ENCODE measurements around the gene FAM13C.

Gene FAM13C

GRCh38 chr10:59290448-59290847 lies 71.9 kb downstream of the FAM13C start (continued):
- TF ChIP-seq ZSCAN18 (tag by site-specific recombination; IDR thresholded peaks at IDR 0.05) (no peak), HIC1 (tag by site-specific recombination; IDR thresholded peaks at IDR 0.05) (no peak), ZNF114 (tag by site-specific recombination; IDR thresholded peaks at IDR 0.05) (no peak)

- Histone ChIP-seq H3K9me3 (ENCODE audit: control insufficient read depth, insufficient read depth, low read depth, low read length) (no peaks in the 10 kb centered on the region), H3K27ac (ENCODE audit: extremely low read depth, low read depth, low read length) (no peak overlapping the region), H3K36me3 (ENCODE audit: control insufficient read depth in 2 of 2, insufficient read depth in 1 of 2, low read length in 2 of 2) (no peaks in the 10 kb centered on the region), H3K4me3 (ENCODE audit: low read depth, low read length) (no peak overlapping the region), H3K4me1 (ENCODE audit: control insufficient read depth, insufficient read depth, low read length) (no peaks in the 10 kb centered on the region)
- TF ChIP-seq ZNF48 (tag by site-specific recombination; IDR thresholded peaks at IDR 0.05) (no peak), ZNF362 (tag by site-specific recombination; IDR thresholded peaks at IDR 0.05) (no peak), ZBTB26 (tag by site-specific recombination; optimal IDR thresholded peaks at IDR 0.05) (no peak), ZNF214 (tag by site-specific recombination; IDR thresholded peaks at IDR 0.05; ENCODE audit: borderline replicate concordance) (no peak), ZNF266 (tag by site-specific recombination; IDR thresholded peaks at IDR 0.05; ENCODE audit: low read depth) (no peak)
- POLR2A ChIA-PET = no interaction called here
- CTCF ChIA-PET = no interaction called here
Observed at GRCh38 chr10:59289853-59290252, 72.5 kb downstream of the FAM13C start.

GRCh38 chr10:59287587-59288255 lies 74.6 kb downstream of the FAM13C start:
- ChIA-PET POLR2A (no interaction called here), CTCF (no interaction called here)
- TF ChIP-seq ZNF248 (tag by site-specific recombination; IDR thresholded peaks at IDR 0.05) (no peak), ZNF514 (tag by site-specific recombination; IDR thresholded peaks at IDR 0.05) (no peak), ZNF26 (tag by site-specific recombination; IDR thresholded peaks at IDR 0.05) (no peak), SCRT1 (tag by site-specific recombination; IDR thresholded peaks at IDR 0.05; ENCODE audit: borderline replicate concordance) (no peak), ZNF558 (tag by site-specific recombination; IDR thresholded peaks at IDR 0.05) (no peak), MYNN (tag by site-specific recombination; IDR thresholded peaks at IDR 0.05; ENCODE audit: borderline replicate concordance) (no peak), ZEB2 (tag by site-specific recombination; IDR thresholded peaks at IDR 0.05) (no peak), TCF7L2 (IDR thresholded peaks at IDR 0.05; ENCODE audit: borderline replicate concordance, low read depth, low read length) (no peak), ZNF610 (tag by site-specific recombination; IDR thresholded peaks at IDR 0.05; ENCODE audit: borderline replicate concordance) (no peak), ZNF544 (tag by site-specific recombination; IDR thresholded peaks at IDR 0.05) (no peak), ZNF362 (tag by site-specific recombination; IDR thresholded peaks at IDR 0.05) (no peak), ZBTB17 (tag by site-specific recombination; IDR thresholded peaks at IDR 0.05) (no peak), ZNF548 (tag by site-specific recombination; IDR thresholded peaks at IDR 0.05) (no peak)
- Histone ChIP-seq H3K36me3 (ENCODE audit: control insufficient read depth in 2 of 2, insufficient read depth in 1 of 2, low read length in 2 of 2) (no peaks in the 10 kb centered on the region), H3K9me3 (ENCODE audit: control insufficient read depth, insufficient read depth, low read depth, low read length) (no peaks in the 10 kb centered on the region), H3K4me3 (ENCODE audit: low read depth, low read length) (no peak overlapping the region), H3K4me1 (ENCODE audit: control insufficient read depth, insufficient read depth, low read length) (no peaks in the 10 kb centered on the region), H3K27ac (ENCODE audit: extremely low read depth, low read depth, low read length) (no peak overlapping the region)

Data from HEK293 (cell line).